Heart left ventricle (tissue), 16 donors: ENCODE data around the gene COX8A. TPM values are rescaled to one million over a fixed set of nuclear protein-coding genes. Genes with fewer than 3 reads are reported as not detected.
A peak's percentile ranks its signal among the peaks of the same experiment; 100 is the strongest.

Experiments used
- ATAC-seq, 4 donors: fragments of 200-7000 bp; cut with Tn5 transposase; one replicate each; pipeline ENCODE4 v1.9.1; 2020 to 2022; ENCODE audit warnings: moderate library complexity in 4 of 4, mild to moderate bottlenecking in 3 of 4, moderate number of reproducible peaks in 1 of 4
- DNase-seq, 5 donors: peaks; one replicate each; pipeline ENCODE4 v3.0.0-alpha.2; 2020
- H3K27ac ChIP-seq, 12 donors: fragments of 200-600 bp; sonication (generic) in 4 of 12; one replicate each; pipeline versions ENCODE4 v1.5.0 to v1.8.0; 2016 to 2022; ENCODE audit warnings: mild to moderate bottlenecking in 2 of 12
- H3K27me3 ChIP-seq, 9 donors: fragments of 200-600 bp; sonication (generic) in 2 of 9; one replicate each; pipeline versions ENCODE4 v1.5.1 to v1.8.0; 2016 to 2022; ENCODE audit warnings: mild to moderate bottlenecking in 3 of 9
- H3K36me3 ChIP-seq, 9 donors: fragments of 200-600 bp; sonication (generic) in 2 of 9; one replicate each; pipeline versions ENCODE4 v1.5.0 to v1.8.0; 2018 to 2022; ENCODE audit warnings: mild to moderate bottlenecking in 2 of 9
- H3K4me1 ChIP-seq, 12 donors: fragments of 200-600 bp; sonication (generic) in 4 of 12; one replicate each; pipeline versions ENCODE4 v1.5.0 to v1.8.0; 2016 to 2022; ENCODE audit warnings: mild to moderate bottlenecking in 3 of 12
- H3K4me3 ChIP-seq, 12 donors: fragments of 200-600 bp; sonication (generic) in 4 of 12; one replicate each; pipeline versions ENCODE4 v1.5.0 to v1.8.0; 2017 to 2022; ENCODE audit warnings: mild to moderate bottlenecking in 9 of 12, moderate library complexity in 4 of 12
- H3K9me3 ChIP-seq, 12 donors: fragments of 200-600 bp; sonication (generic) in 4 of 12; one replicate each; pipeline versions ENCODE4 v1.5.0 to v1.8.0; 2016 to 2022; ENCODE audit warnings: mild to moderate bottlenecking in 1 of 12
- POLR2A ChIP-seq, 2 donors: fragments of 450-650 bp; IDR thresholded peaks; one replicate each; pipeline ENCODE4 v1.6.1; 2017; ENCODE audit warnings: antibody characterized with exemption in 2 of 2, mild to moderate bottlenecking in 2 of 2, moderate library complexity in 2 of 2
- WGBS, 4 donors: extraction: QIAGEN DNeasy Blood & Tissue Kit in 2 of 4; methylation state at CpG; one replicate each; pipeline versions ENCODE4 v1.1.5 to v1.1.7; 2013 to 2018; 5-methylcytosine and 5-hydroxymethylcytosine counted together
- intact Hi-C, 10 donors: fragments of 100-400 bp; cut with DNase I; formaldehyde crosslinking; loops; one replicate each; pipeline versions ENCODE4 v1.11.1 to v1.14.2; 2022
- polyA plus RNA-seq, 2 donors: library from polyadenylated mRNA; stranded (reverse); fragments of 200-250 nt; gene quantifications; one replicate each; pipeline ENCODE4 v1.2.3, GENCODE V29; 2013
- total RNA-seq, 9 donors: library from RNA; depleted of rRNA in 2 of 9; stranded (reverse); fragments of >200 nt in 2 of 9; fragmentation: NEBNext Ultra II Directional in 3 of 9; extraction: Animal tissue kit (Norgen Biotek cat#: 25700) in 3 of 9; gene quantifications; one replicate each; pipeline versions ENCODE4 v1.1.0 to v1.2.4, GENCODE V29; 2016 to 2023
- TF ChIP-seq, protein P1 (sequence below), 12 donors: fragments of 200-600 bp; sonication (generic) in 4 of 12; IDR thresholded peaks; one replicate each; pipeline versions ENCODE4 v1.5.0 to v1.8.0; 2018 to 2022; ENCODE audit warnings: antibody characterized with exemption in 12 of 12, mild to moderate bottlenecking in 5 of 12
- donor health status: ischemic (EF 13 %, LVEDD 7.1; RV severe dilation, severe dysfunction).
- donor health status: healthy with polysubstance abuse.
- donor health status: DM: no; HTN: yes; CAD: no.
- donor health status: DM: no; HTN: no; CAD: no.
- donor health status: ischemic (EF 25% LVEDD 6.9; RV normal size, moderate dysfunction).
- donor health status: ischemic (EF 25% LVEDD 5.7; RV mildly dilated, moderate dysfunction).
- donor health status: healthy.
- donor health status: DM: yes; HTN: yes; CAD: no.
- donor health status: ischemic (EF 35%, LVEDD 5.7; RV mildly dilated, moderate dysfunction).
- donor health status: nonischemic (EF 11% LVEDD 7.7; RV severe dilation, severe dysfunction).
- donor health status: DM: yes; HTN: yes; CAD: no.
- donor health status: PGD.
- donor health status: ischemic (EF 29% LVEDD 5.4; RV normal size, mild dysfunction).
- donor health status: nonischemic (EF 23%, LVEDD 6.1; RV moderate dilation, normal function).

COX8A gene
- total and polyA plus RNA-seq, 11 donors, result 673 to 2,448 (median 1,029) TPM

DNA sequence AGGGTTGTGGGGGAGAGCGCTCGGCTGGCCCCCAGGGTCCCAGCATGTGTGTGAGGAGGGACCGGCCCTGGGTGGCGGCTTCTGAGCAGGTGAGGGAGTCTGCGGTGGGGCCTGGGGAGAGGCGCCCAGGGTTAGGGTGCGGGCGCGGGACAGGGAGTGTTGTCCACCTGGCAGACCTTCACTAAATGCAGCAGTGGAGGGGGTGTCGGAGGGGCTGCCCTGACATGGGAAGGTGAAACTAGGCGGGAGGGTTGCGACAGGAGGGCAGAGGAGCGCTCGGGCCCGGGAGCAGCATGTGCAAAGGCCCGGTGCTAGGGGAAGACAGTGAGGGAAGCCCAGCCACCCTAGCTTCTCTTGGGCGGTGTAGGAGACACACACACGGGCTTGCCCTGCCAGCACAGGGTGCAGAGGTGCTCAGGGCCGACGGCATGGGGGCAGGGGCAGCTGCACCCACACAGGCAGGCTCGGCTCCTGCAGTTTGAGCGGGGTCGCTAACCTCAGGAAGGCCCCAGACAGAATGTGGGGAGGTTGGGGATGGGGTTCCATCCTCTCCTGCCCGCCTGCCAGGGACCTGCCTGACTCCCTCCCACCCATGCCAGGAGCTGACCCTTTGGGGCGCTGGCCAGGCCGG lies 34.0 kb downstream of the COX8A start:
- Histone ChIP-seq H3K36me3 (no peaks in the 10 kb centered on the region), H3K4me3 (peak overlapping the region in 9 of 12 donors; percentile 40 to 59 (median 45)), H3K9me3 (no peaks in the 10 kb centered on the region), H3K27ac (peak overlapping the region in 7 of 12 donors; percentile 10 to 71 (median 55)), H3K4me1 (peaks cover 0 to 19% (median 14%) of the 10 kb centered on the region in 12 donors), H3K27me3 (peaks cover 0 to 7% (median 0%) of the 10 kb centered on the region in 9 donors)
- intact Hi-C loops, result no loop called here
- no peak for DNase-seq
- ATAC-seq, result no peak
- no peak for TF ChIP-seq POLR2A (IDR thresholded peaks at IDR 0.05)
- TF ChIP-seq, protein P1, sequence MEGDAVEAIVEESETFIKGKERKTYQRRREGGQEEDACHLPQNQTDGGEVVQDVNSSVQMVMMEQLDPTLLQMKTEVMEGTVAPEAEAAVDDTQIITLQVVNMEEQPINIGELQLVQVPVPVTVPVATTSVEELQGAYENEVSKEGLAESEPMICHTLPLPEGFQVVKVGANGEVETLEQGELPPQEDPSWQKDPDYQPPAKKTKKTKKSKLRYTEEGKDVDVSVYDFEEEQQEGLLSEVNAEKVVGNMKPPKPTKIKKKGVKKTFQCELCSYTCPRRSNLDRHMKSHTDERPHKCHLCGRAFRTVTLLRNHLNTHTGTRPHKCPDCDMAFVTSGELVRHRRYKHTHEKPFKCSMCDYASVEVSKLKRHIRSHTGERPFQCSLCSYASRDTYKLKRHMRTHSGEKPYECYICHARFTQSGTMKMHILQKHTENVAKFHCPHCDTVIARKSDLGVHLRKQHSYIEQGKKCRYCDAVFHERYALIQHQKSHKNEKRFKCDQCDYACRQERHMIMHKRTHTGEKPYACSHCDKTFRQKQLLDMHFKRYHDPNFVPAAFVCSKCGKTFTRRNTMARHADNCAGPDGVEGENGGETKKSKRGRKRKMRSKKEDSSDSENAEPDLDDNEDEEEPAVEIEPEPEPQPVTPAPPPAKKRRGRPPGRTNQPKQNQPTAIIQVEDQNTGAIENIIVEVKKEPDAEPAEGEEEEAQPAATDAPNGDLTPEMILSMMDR (IDR thresholded peaks at IDR 0.05), result no peak
- 92 to 94% (median 93%) methylated on average over 19 to 26 of the region's 26 CpGs for WGBS, 4 donors

DNA sequence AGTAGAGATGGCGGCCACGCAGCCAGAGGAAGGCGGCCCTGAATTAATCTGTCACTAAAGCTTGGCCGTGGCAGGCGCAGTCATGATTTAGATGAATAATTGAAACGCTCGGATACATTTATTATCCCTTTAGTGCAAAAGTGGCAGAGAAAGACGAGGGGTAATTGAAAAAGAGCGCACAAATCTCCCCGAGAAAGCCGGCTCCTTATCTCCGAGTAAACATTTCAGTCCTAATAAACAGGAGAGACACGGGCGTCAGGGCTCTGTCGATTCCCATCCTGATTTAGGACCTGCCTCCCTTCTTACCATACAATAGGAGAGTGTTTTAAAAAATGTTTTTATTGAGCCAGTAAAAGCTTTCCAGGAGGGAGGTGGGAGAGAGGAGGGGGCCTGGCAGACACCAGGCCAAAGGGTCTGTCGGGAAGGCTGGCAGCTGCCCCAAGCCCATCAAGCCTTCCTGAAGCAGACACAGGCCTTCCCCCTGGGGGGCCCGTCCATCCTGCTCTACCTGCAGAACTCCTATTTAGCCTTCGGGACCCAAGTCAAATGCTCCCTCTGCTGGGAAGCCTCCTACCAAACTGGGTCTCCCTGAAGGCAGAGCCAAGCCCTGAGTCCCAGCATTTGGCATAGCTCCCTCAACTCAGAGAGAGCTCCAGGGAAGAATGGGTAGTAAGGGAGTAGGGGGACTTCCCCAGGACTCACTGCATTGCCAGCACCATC lies 34.7 kb downstream of the COX8A start:
- no peak overlapping the region for H3K4me3 ChIP-seq
- DNase-seq (no peak), ATAC-seq (no peak)
- no peak overlapping the region for H3K27ac ChIP-seq
- no peaks in the 10 kb centered on the region for H3K9me3 ChIP-seq
- H3K27me3 ChIP-seq, result peaks cover 0 to 7% (median 0%) of the 10 kb centered on the region in 9 donors
- peaks cover 0 to 19% (median 14%) of the 10 kb centered on the region in 12 donors for H3K4me1 ChIP-seq
- WGBS, 4 donors, result 96 to 98% (median 97%) methylated on average over 17 to 18 of the region's 18 CpGs
- intact Hi-C loops, result no loop called here
- no peak for TF ChIP-seq POLR2A (IDR thresholded peaks at IDR 0.05)
- TF ChIP-seq, protein P1 (IDR thresholded peaks at IDR 0.05), result no peak
- H3K36me3 ChIP-seq, result no peaks in the 10 kb centered on the region

DNA sequence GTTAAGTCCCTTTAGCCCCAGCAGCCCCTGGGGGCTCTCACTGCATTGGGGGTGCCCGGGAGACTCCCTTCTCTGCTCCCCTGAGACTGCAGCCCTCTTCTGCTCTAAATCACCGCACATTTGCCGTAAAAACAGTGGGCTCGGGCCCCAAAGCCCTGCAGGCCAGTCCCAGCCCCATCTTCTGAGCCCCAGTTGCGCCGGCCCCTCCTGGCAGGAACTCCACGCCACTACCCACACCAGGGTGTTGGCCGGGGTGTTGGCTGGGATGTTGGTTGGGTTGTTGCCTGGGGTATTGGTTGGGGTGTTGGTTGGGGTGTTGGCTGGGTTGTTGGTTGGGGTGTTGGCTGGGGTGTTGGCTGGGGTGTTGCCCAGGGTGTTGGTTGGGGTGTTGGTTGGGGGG lies 35.3 kb downstream of the COX8A start:
- Histone ChIP-seq H3K27ac (no peak overlapping the region), H3K4me3 (no peak overlapping the region), H3K36me3 (no peaks in the 10 kb centered on the region), H3K4me1 (peaks cover 0 to 19% (median 14%) of the 10 kb centered on the region in 12 donors), H3K27me3 (peaks cover 0 to 7% (median 0%) of the 10 kb centered on the region in 9 donors), H3K9me3 (no peaks in the 10 kb centered on the region)
- ATAC-seq (no peak), DNase-seq (no peak)
- intact Hi-C loops, result no loop called here
- 96 to 98% (median 98%) methylated on average over 7 to 8 of the region's 8 CpGs for WGBS, 4 donors
- TF ChIP-seq, protein P1 (IDR thresholded peaks at IDR 0.05), result no peak
- no peak for TF ChIP-seq POLR2A (IDR thresholded peaks at IDR 0.05)

DNA sequence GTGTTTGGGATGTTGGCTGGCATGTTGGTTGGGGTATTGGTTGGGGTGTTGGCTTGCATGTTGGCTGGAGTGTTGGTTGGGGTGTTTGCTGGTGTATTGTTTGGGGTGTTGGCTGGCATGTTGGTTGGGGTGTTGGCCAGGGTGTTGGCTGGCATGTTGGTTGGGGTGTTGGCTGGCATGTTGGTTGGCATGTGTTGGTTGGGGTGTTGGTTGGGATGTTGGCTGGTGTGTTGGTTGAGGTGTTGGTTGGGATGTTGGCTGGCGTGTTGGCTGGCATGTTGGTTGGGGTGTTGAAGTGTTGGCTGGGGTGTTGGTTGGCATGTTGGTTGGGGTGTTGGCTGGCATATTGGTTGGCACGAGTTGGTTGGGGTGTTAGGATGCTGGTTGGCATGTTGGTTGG lies 36.4 kb downstream of the COX8A start:
- DNase-seq, result no peak
- intact Hi-C loops, result no loop called here
- Histone ChIP-seq H3K36me3 (no peaks in the 10 kb centered on the region), H3K27ac (no peak overlapping the region), H3K4me1 (peaks cover 0 to 19% (median 14%) of the 10 kb centered on the region in 12 donors), H3K4me3 (no peak overlapping the region), H3K27me3 (peaks cover 0 to 7% (median 0%) of the 10 kb centered on the region in 9 donors), H3K9me3 (no peaks in the 10 kb centered on the region)
- ATAC-seq, result no peak
- 96 to 100% (median 98%) methylated on average over 2 of the region's 2 CpGs for WGBS, 4 donors
- no peak for TF ChIP-seq POLR2A (IDR thresholded peaks at IDR 0.05)
- TF ChIP-seq, protein P1 (IDR thresholded peaks at IDR 0.05), result no peak
